Smooth muscle cell (in vitro differentiated cells): ENCODE measurements around the gene KDM3B. TPM values are rescaled to one million over a fixed set of nuclear protein-coding genes. Genes with fewer than 3 reads are reported as not detected.

ENCODE experiments used
- DNase-seq: peaks from one replicate; lab custom pipeline; 2025; ENCODE audit not compliant: unreplicated experiment; lab: John Stamatoyannopoulos, UW
- H2AFZ ChIP-seq: fragments of 200-600 bp; sonication (generic); 2 replicates; pipeline ENCODE4 v1.6.0; 2016; ENCODE audit warnings: antibody characterized with exemption, low read depth, mild to moderate bottlenecking
- H3F3A ChIP-seq: fragments of 200-600 bp; sonication (generic); 2 replicates; pipeline ENCODE4 v1.6.0; 2017; ENCODE audit warnings: antibody characterized with exemption, low read depth
- H3K27ac ChIP-seq: fragments of 200-600 bp; sonication (generic); 2 replicates; pipeline ENCODE4 v1.5.1; 2016; ENCODE audit warnings: low read depth, mild to moderate bottlenecking
- H3K27me3 ChIP-seq: fragments of 200-600 bp; sonication (generic); 2 replicates; pipeline ENCODE4 v1.6.1; 2016; ENCODE audit warnings: low read depth, mild to moderate bottlenecking
- H3K36me3 ChIP-seq: fragments of 200-600 bp; sonication (generic); 2 replicates; pipeline ENCODE4 v1.5.1; 2016; ENCODE audit warnings: low read depth
- H3K4me1 ChIP-seq: fragments of 200-600 bp; sonication (generic); 2 replicates; pipeline ENCODE4 v1.5.1; 2016; ENCODE audit warnings: low read depth
- H3K4me2 ChIP-seq: fragments of 200-600 bp; sonication (generic); 2 replicates; pipeline ENCODE4 v1.6.0; 2016; ENCODE audit warnings: mild to moderate bottlenecking
- H3K4me3 ChIP-seq: fragments of 200-600 bp; sonication (generic); 2 replicates; pipeline ENCODE4 v1.5.1; 2016; ENCODE audit warnings: mild to moderate bottlenecking
- H3K79me2 ChIP-seq: fragments of 200-600 bp; sonication (generic); 2 replicates; pipeline ENCODE4 v1.6.0; 2016; ENCODE audit warnings: low read depth, mild to moderate bottlenecking
- H3K9ac ChIP-seq: fragments of 200-600 bp; sonication (generic); 2 replicates; pipeline ENCODE4 v1.6.0; 2016; ENCODE audit warnings: low read depth
- H3K9me3 ChIP-seq: fragments of 200-600 bp; sonication (generic); replicated peaks from 2 replicates; pipeline ENCODE4 v1.5.1; 2016; ENCODE audit warnings: low read depth
- H4K20me1 ChIP-seq: fragments of 200-600 bp; sonication (generic); 2 replicates; pipeline ENCODE4 v1.6.0; 2016; ENCODE audit warnings: low read depth
- CTCF ChIP-seq: fragments of 200-600 bp; sonication (generic); IDR thresholded peaks from 2 replicates; pipeline ENCODE4 v1.5.1; 2017; ENCODE audit warnings: borderline replicate concordance, mild to moderate bottlenecking, antibody characterized with exemption; ENCODE audit not compliant: insufficient read depth, poor library complexity, severe bottlenecking
- WGBS: methylation state at CpG from one replicate; pipeline ENCODE4 v1.1.7; 2016; ENCODE audit warnings: low lambda C conversion rate; 5-methylcytosine and 5-hydroxymethylcytosine counted together
- polyA plus RNA-seq: library from polyadenylated mRNA; unstranded; fragments of >200 nt; fragmentation: Nextera tagmentation; extraction: Ambion mirVana; gene quantifications from 2 replicates; pipeline ENCODE4 v1.2.1, GENCODE V29; 2016
- total RNA-seq: library from RNA; depleted of rRNA; stranded (reverse); fragments of >200 nt; gene quantifications from 2 replicates; pipeline ENCODE4 v1.2.3, GENCODE V29; 2014

Gene KDM3B
- total and polyA plus RNA-seq, 2 experiments from 2014 or later = 16.5 to 43.1 TPM

GRCh38 chr5:138466125-138466899 is 113.8 kb downstream of the KDM3B start:
- no peak for DNase-seq
- Histone ChIP-seq H3F3A (peaks cover 30% of the 10 kb centered on the region), H3K9ac (peak overlapping the region; percentile 84), H3K27ac (peak overlapping the region; percentile 29), H3K9me3 (no peaks in the 10 kb centered on the region), H2AFZ (no peak overlapping the region), H3K27me3 (no peaks in the 10 kb centered on the region), H4K20me1 (peaks cover 45% of the 10 kb centered on the region), H3K4me2 (peak overlapping the region; percentile 88), H3K79me2 (peaks cover 9% of the 10 kb centered on the region), H3K36me3 (peaks cover 4% of the 10 kb centered on the region), H3K4me1 (peaks cover 7% of the 10 kb centered on the region), H3K4me3 (peak overlapping the region; percentile 79)
- no peak for TF ChIP-seq CTCF
- 33% methylated on average over 39 of the region's 39 CpGs for WGBS

DNA sequence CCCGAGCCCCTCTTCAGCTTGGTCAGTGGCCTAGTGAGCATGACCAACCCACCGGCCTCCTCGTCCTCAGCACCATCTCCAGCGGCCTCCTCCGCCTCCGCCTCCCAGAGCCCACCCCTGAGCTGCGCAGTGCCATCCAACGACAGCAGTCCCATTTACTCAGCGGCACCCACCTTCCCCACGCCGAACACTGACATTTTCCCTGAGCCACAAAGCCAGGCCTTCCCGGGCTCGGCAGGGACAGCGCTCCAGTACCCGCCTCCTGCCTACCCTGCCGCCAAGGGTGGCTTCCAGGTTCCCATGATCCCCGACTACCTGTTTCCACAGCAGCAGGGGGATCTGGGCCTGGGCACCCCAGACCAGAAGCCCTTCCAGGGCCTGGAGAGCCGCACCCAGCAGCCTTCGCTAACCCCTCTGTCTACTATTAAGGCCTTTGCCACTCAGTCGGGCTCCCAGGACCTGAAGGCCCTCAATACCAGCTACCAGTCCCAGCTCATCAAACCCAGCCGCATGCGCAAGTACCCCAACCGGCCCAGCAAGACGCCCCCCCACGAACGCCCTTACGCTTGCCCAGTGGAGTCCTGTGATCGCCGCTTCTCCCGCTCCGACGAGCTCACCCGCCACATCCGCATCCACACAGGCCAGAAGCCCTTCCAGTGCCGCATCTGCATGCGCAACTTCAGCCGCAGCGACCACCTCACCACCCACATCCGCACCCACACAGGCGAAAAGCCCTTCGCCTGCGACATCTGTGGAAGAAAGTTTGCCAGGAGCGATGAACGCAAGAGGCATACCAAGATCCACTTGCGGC is 114.6 kb downstream of the KDM3B start:
- peak overlapping the region; percentile 88 for H3K4me2 ChIP-seq
- peak overlapping the region; percentile 84 for H3K9ac ChIP-seq
- no peaks in the 10 kb centered on the region for H3K27me3 ChIP-seq
- H3K4me1 ChIP-seq = peaks cover 7% of the 10 kb centered on the region
- no peak for DNase-seq
- H4K20me1 ChIP-seq = peaks cover 45% of the 10 kb centered on the region
- WGBS = 94% methylated on average over 44 of the region's 45 CpGs
- peaks cover 30% of the 10 kb centered on the region for H3F3A ChIP-seq
- peak overlapping the region; percentile 79 for H3K4me3 ChIP-seq
- no peak for TF ChIP-seq CTCF
- no peak overlapping the region for H3K27ac ChIP-seq
- no peak overlapping the region for H2AFZ ChIP-seq
- H3K36me3 ChIP-seq = peaks cover 4% of the 10 kb centered on the region
- H3K9me3 ChIP-seq = no peaks in the 10 kb centered on the region
- H3K79me2 ChIP-seq = peaks cover 9% of the 10 kb centered on the region

GRCh38 chr5:138467711-138468132 is 115.2 kb downstream of the KDM3B start:
- Histone ChIP-seq H4K20me1 (peaks cover 45% of the 10 kb centered on the region), H3K4me2 (peak overlapping the region; percentile 88), H3K4me1 (peaks cover 7% of the 10 kb centered on the region), H3K4me3 (peak overlapping the region; percentile 79), H3K36me3 (peaks cover 4% of the 10 kb centered on the region), H3K9me3 (no peaks in the 10 kb centered on the region), H3K9ac (peak overlapping the region; percentile 84), H3K79me2 (peaks cover 9% of the 10 kb centered on the region), H3F3A (peaks cover 30% of the 10 kb centered on the region), H3K27ac (no peak overlapping the region), H2AFZ (no peak overlapping the region), H3K27me3 (no peaks in the 10 kb centered on the region)
- no peak for DNase-seq
- TF ChIP-seq CTCF = no peak
- 94% methylated on average over 14 of the region's 14 CpGs for WGBS
